HG02970 (cell line): ENCODE measurements around the gene KRT23.

ENCODE experiments used
- ATAC-seq: cut with Tn5 transposase; IDR thresholded peaks from one replicate; pipeline ENCODE4 v1.9.1; 2021; ENCODE audit warnings: mild to moderate bottlenecking, moderate library complexity, moderate number of reproducible peaks; ENCODE audit not compliant: unreplicated experiment, low FRiP score

The KRT23 gene

GRCh38 chr17:40937384-40937819, at the start of gene KRT23:
Gene KRT23 (minus strand): TSS chr17:40937646. CDS start chr17:40936603, 1,043 bp downstream.
- ATAC-seq = no peak

- no peak for ATAC-seq
Measured at GRCh38 chr17:40986920-40987319, 49.5 kb upstream of the KRT23 start.

- ATAC-seq = no peak
Measured at GRCh38 chr17:40984226-40984625, 46.8 kb upstream of the KRT23 start, which contains the start of gene KRT40. Gene KRT40 (minus strand): TSS chr17:40984326. CDS start chr17:40984273, 53 bp downstream.

GRCh38 chr17:40981115-40981514, 43.7 kb upstream of the KRT23 start:
- ATAC-seq = no peak

- no peak for ATAC-seq
Measured at GRCh38 chr17:40980596-40980995, 43.1 kb upstream of the KRT23 start.

- no peak for ATAC-seq
Measured at GRCh38 chr17:40980117-40980516, 42.7 kb upstream of the KRT23 start.

- no peak for ATAC-seq
Measured at GRCh38 chr17:40978575-40979151, 41.2 kb upstream of the KRT23 start.

GRCh38 chr17:40975516-40975915, 38.1 kb upstream of the KRT23 start:
- ATAC-seq = no peak

GRCh38 chr17:40974366-40974765, 36.9 kb upstream of the KRT23 start:
- ATAC-seq = no peak

GRCh38 chr17:40967582-40967981, 30.1 kb upstream of the KRT23 start:
- no peak for ATAC-seq

GRCh38 chr17:40966848-40967247, 29.4 kb upstream of the KRT23 start, which contains the start of gene KRT39:
Gene KRT39 (minus strand): TSS chr17:40966948. CDS start chr17:40966856, 92 bp downstream.
- no peak for ATAC-seq

GRCh38 chr17:40963838-40964237, 26.4 kb upstream of the KRT23 start:
- ATAC-seq = no peak

GRCh38 chr17:40962059-40962561, 24.7 kb upstream of the KRT23 start:
- no peak for ATAC-seq

GRCh38 chr17:40961591-40961990, 24.1 kb upstream of the KRT23 start:
- ATAC-seq = no peak

- no peak for ATAC-seq
Measured at GRCh38 chr17:40960144-40960543, 22.7 kb upstream of the KRT23 start.

GRCh38 chr17:40958086-40958953, 20.9 kb upstream of the KRT23 start:
- no peak for ATAC-seq

- no peak for ATAC-seq
Measured at GRCh38 chr17:40956401-40957254, 19.2 kb upstream of the KRT23 start.

- ATAC-seq = no peak
Measured at GRCh38 chr17:40953881-40954280, 16.4 kb upstream of the KRT23 start.

GRCh38 chr17:40952661-40953060, 15.2 kb upstream of the KRT23 start:
- ATAC-seq = no peak

- ATAC-seq = no peak
Measured at GRCh38 chr17:40952154-40952553, 14.7 kb upstream of the KRT23 start.
